Activated T-cell treated with anti-CD3 and anti-CD28 coated beads for 4 hours (primary cell): ENCODE data around the gene MRPL58.
A peak's percentile ranks its signal among the peaks of the same experiment; 100 is the strongest.
"Not testable (repeated sequence)": the region's sequence is repeated elsewhere in the genome, so short reads cannot be mapped to it uniquely, and the experiment has no call there.

Experiments used
- DNase-seq: peaks from one replicate; pipeline ENCODE4 v3.0.0-alpha.2; 2020

The MRPL58 gene

DNA sequence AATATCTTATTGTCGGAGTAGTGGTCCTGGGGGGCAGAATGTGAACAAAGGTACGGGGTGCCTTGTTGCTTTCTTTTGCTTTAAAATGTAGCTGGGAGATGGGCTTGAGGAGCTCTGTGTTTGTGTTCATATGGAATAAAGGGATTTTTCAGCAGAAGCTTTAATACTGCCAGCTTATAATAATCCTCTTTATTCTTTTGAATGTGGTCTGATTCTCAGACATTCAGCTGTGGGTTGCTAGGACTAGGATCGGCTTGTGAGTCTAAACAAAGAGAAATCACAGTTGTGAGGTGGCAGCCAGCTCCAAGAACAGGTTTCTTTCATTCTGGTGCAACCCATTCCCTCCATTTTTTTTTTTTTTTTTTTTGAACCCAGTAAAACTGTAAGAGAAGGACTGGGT lies 7.2 kb downstream of the MRPL58 start:
- no peak for DNase-seq

DNA sequence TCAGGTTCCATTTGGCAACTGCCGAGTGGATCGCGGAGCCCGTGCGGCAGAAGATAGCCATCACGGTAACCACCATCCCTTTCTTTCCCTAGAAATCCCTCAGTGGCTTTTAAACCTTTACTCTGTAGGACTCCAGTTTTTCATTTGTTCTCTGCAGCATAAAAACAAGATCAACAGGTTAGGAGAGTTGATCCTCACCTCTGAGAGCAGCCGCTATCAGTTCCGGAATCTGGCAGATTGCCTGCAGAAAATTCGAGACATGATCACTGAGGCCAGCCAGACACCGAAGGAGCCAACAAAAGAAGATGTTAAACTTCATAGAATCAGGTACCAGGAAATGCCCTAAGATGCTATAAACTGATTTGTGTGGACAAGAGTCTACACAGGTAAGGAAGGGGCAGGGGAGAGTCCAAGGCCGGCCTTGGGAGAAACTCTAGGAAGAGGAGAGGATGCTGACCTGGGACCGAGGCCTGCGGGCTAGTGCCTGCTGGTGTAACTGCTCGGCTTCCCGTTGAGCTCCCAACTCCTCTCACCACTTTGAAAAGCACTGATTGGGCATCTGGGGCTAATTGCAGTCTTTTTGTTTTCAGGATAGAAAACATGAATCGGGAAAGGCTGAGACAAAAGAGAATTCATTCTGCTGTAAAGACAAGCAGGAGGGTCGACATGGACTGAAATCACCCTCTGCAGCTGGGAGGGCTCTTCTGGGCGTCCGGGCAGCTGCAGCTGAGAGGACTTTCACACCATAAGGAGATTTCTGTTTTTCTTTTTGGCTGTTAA lies 8.1 kb downstream of the MRPL58 start:
- DNase-seq: no peak

DNA sequence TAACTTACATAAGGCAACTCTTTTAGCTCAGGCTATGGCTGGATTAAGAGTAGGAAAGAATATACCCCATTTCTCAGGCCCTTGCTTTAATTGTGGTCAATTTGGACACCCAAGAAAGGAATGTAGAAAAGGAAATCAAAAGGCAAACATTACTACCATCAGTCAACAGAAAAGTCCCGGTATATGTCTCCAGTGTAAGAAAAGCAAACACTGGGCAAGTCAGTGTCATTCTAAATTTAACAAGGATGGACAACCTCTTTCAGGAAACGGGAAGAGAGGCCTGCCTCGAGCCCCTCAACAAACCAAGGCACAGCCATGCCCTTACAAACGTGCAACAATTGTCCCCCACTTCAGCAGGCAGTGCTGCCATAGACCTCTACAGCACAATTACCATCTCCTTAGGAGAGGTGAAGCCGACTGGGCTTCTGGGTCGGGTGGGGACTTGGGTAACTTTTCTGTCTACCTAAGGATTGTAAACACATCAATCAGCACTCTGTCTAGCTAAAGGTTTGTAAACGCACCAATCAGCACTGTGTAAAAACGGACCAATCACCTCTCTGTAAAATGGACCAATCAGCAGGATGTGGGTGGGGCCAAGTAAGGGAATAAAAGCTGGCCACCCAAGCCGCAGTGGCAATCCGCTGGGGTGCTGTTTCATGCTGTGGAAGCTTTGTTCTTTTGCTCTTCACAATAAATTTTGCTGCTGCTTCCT lies 12.4 kb downstream of the MRPL58 start:
- DNase-seq: no peak

DNA sequence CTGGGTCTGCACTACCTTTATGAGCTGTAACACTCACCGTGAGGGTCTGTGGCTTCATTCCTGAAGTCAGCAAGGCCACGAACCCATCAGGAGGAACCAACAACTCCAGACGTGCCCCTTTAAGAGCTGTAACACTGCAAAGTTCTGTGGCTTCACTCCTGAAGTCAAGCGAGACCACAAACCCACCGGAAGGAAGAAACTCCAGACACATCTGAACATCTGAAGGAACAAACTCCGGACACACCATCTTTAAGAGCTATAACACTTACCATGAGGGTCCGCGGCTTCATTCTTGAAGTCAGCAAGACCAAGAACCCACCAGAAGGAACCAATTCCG lies 12.9 kb downstream of the MRPL58 start:
- not testable (repeated sequence) for DNase-seq

DNA sequence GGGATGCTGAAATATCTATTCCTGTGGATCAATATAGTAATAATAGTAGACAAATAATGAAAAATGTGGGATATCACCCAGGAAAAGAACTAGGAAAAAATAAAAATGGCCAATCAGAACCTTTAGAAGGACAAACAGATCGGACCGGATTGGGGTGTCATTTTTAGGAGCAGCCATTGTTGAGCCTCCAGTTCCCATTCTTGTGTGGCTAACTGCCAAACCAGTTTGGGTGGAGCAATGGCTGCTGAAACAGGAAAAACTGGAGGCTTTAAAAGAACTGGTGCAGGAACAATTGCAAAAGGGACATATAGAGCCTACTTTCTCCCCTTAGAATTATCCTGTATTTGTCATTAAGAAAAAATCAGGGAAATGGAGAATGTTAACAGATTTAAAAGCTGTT lies 14.2 kb downstream of the MRPL58 start:
- DNase-seq: not testable (repeated sequence)

DNA sequence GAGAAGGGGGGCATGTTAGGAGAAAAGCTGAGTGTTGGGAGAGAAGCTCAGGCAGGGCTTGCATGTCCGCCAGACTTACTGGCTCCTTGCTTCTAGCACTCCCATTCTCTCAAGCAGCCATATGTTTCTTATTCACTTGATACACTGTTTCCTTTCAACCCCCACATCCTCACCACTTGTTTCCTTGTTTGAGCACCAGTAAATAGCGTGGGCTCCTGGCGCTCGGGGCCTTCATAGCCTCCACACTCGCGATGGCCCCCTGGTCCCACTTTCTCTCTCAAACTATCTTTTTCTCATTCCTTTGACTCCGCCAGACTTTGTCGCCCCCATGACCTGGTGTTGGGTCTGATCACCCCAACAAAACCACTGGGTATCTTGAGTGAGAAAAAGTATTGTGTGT lies 17.7 kb downstream of the MRPL58 start:
- no peak for DNase-seq

DNA sequence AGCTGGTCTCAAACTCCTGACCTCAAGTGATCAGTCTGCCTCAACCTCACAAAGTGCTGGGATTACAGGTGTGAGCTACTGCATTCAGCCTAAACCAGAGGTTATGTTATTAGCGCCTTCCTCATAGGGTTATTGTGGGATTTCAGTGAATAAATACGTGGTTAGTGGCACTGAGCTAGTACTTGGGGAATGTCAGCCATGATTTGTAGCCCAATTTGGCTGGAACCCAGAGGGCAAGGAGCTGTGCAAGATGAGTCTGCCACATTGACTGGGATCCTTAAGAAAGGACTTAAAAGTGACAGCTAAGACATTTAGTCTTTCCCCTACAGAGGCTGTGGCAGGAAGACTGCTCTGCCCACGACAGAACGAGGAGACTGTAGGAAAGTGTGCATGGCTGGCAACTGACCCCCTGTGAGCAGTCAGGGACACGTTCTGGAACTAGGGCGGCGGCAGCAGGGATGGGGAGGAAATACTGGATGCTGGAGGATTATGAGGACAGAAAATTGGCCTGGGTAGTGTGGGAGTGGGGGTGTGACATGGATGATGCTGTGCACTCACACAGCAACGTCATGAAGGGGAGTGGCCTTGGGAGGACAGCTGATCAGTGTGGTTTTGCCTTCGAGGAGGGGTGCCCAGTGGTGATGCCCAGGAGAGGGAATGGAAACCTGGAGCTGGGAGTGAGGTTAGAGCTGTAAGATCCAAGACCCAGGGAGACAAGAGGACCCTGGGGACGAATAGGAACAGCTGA lies 19.7 kb downstream of the MRPL58 start:
- peak; percentile 49 for DNase-seq

DNA sequence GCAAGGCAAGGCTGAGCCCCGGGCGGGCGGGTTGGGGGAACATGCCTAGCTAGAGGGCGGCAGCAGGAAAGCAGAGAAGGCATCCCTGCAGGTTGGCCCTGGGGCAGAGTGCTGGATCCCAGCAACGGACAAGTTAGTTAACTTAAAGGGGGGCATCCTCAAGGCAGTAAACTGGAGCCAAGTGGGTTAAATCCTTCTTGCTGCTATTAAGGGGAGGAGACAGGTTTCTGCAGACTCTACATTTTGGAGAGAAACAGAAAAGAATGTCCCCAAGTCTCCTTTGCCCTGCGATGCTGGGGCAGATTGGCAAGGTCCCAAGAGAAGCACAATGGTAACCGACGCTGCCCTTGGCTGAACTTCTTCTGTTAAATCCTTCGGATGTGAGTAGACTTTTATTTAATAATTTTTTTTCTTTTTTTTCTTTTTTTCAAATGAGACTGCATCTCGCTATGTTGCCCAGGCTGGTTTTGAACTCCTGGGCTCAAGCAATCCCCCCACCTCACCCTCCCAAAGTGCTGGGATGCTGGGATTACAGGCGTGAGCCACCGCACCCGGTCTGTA lies 20.3 kb downstream of the MRPL58 start:
- DNase-seq: no peak

DNA sequence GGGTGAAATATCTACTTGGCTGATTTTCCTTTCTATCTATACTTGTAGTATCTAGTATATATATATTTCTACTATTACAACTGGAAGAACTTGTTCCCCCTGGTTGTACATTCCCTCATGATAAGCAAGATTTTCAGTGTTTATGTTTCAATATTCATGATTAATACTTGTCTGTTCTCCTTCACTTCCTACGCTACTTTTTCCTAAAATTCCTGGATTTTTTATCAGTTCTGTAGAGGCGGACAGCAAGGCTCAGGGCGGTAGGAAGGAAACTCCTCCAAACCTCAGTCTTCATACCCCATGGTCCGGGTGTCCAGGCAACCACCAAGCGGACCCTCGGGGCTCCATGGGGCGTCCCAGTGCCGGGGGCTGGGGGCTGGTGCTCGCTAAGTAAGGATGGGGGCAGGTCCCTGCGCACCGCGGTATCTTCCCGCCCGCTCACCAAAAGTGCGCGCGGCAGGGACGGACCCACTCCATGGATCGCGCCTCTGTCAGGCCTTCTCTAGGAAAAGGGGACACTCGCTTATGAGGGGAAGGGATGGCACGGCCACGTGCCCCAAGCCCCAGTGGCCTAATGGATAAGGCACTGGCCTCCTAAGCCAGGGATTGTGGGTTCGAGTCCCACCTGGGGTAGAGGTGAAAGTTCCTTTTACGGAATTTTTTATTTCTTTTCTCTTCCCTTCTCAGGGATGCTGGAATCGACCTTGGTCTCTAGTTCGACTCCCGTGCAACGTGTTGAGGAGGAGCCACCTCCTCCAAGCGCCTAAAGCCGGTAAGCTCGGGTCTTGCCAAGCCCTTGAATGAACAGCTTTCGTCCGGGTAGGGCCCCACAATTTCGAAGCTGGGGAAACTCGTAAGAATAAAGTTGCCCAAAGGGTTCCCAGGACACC lies 21.1 kb downstream of the MRPL58 start:
- DNase-seq: peak; percentile 82

DNA sequence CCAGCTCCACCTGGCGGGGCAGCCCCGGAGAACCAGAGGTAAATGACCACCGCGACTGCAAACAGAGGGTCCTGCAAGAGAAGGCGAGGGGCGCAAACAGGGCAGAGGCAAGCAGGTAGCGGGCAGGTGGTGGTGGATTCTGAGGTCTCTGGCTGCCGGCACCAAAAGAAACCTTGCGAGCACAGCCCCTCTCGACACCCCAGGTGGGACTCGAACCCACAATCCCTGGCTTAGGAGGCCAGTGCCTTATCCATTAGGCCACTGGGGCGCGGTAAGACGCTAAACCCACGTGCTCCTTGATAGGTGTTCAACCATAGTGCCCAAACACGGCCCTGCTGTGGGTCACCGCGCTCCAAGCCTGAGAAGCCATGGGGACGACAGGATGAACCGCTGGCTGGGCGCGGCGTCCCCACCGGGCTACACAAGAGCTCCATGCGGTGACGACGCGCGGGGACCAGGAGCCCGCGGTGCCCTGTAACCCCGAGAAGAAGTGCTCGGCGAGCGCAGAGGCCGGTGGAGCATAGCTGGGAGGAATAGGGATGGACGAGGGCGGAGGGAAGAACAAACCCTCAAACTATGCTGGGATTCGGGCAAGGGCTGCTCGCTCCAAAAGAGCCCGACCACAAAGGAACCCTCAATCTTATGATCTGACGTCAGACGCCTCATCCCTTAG lies 21.9 kb downstream of the MRPL58 start:
- peak; percentile 80 for DNase-seq

DNA sequence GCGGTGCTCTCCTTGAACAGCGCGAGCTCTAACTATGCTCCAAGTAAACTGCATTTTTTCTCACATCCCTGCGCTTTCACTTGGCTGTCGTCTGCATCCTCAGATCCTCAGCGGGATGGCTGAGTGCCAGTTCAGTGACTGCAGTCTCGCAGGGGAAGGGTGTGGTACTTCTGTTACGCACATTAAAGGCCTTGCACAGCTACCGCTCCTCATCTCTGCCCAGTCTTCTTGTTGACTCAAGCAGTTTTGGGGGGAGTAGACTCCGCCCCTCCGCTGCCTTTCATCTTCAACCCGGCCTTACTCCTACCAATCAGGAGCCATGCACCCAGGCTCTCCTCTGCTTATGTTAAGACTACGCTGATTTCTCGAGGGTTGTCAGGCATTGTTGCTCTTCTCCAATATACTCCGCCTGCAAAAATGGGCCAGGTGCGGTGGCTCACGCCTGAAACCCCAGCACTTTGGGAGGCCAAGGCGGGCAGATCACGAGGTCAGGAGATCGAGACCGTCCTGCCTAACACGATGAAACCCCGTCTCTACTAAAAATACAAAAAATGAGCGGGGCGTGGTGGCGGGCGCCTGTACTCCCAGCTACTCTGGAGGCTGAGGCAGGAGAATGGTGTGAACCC lies 24.3 kb downstream of the MRPL58 start:
- DNase-seq: peak; percentile 65

DNA sequence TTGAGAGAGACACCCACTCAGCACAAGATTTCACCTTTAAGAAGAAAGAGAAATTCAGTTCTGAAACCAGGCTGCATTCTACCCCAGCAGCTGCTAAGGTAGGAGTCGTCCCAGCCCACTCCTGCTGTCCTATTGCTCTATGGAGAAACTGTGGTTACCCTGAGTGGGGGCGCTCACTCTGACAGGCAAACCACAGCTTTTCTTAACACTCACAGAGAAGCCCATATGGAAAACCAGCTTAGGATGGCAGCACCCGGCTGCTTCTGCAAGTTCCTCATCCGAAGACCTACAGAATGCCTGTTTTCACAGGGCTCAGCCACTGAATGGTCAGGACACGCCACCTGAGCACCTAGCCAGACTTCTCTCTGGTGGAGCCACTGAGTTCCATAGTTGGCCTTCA lies 26.8 kb downstream of the MRPL58 start:
- no peak for DNase-seq

DNA sequence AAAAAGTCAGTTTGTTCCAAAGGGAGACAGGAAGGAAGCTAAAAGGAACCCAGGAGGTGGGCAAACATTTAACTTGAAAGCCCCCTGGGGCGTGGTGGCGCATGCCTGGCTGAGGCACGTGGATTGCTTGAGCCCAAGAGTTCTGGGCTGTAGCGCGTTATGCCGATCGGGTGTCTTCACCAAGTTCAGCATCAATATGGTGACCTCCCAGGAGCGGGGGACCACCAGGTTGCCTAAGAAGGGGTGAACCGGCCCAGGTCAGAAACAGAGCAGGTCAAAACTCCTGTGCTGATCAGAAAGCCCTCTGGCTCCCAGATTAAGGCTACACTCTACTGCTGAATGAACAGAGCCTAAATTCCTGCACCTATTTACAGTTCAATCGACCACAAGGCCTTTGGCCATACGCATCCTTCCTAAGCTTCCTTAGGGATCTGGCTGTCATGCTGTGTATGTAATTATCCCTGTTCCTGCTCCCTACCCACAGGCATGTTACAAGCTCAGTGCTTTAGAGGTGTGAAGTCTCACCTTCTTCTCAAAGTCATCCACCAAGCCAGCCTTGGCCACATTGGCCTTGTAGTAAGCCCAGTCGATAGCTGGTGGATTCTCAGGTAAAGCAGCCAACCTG lies 29.3 kb downstream of the MRPL58 start:
- no peak for DNase-seq

DNA sequence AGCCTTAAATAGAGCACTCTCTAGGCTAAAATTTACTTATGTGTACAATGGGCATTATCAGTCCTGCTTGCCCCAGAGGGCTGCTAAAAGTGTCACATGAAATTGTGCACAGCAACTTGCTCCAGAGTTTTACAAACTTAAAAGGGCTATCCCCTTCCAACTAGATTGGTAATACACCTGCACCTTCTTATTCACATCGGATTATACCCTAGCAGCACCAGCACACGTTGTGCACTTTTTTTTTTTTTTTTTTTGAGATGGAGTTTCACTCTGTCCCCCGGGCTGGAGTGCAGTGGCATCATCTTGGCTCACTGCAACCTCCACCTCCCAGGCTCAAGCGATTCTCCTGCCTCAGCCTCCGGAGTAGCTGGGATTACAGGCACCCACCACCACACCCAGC lies 31.3 kb downstream of the MRPL58 start:
- DNase-seq: not testable (repeated sequence)

DNA sequence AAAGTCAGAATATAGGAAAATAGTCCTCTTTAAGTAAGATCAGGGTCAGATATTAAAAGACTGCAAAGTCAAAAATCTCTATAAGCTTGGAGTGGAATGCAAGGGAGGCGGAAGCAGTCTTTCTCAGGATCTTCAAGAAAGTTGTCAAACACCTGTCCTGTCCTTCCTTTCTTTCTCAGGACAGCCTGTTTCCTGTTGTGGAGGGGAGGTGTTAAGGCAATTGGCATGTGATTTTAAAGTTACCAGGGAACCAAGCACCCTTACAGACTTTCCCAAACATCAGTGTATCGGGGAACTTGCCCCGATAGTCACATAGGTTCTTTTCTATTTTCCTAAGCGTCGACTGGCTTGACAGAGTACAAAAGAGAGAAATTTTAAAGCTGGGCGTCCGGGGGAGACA lies 32.2 kb downstream of the MRPL58 start:
- no peak for DNase-seq

DNA sequence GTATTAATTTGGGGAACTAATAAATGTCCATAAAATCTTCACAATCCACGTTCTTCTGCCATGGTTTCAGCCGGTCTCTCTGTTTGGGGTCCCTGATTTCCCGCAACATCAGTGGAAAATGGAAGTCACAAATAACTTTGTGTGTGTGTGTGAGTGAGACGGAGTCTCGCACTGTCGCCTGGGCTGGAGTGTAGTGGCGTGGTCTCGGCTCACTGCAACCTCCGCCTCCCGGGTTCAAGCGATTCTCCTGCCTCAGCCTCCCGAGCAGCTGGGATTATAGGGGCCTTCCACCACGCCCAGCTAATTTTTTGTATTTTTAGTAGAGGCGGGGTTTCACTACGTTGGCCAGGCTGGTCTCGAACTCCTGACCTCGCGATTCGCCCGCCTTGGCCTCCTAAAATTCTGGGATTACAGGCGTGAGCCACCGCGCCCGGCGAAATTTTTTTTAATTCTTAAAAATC lies 33.5 kb downstream of the MRPL58 start:
- not testable (repeated sequence) for DNase-seq

DNA sequence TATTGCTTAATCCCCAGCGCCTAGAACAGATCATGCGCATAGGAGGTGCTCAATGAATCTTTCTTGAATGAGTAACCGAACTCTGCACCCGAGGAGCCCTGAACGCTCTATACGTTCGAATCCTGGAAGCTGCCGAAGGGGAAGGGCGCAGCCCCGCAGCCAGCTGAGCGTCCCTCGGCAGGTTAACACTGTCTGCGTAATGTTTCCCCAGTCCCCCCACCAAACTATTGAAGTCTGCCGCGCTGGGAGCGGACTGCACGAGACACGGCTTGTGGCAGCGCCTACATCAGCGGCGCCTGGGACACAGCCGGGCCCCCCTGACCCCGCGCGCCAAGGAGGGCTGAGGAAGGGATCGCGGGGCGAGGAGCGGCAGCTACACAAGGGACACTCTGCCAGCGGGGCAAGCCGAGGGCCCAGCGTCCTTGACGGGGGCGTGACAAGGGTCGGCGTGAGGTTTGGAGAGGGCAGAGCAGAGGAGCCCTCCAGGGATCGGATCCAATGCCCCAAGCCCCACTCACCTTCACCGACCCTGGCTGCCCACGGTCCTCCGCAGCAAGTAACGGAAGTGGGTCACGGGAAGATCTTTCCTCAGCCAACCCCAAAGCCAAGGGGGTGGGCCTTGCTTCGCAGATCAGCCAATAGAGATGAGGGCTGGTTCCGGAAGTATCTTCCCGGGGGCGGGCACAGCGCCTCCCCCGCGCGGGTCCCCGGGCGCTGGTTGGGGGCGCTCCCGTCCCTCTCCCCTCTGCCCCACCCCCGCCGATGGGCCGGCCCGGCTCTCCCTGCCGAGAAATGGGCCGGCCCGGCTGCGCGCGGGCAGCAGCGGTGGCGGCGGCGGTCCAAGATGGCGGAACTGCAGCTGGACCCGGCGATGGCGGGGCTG lies 34.2 kb downstream of the MRPL58 start, which contains the start of the genes ATP5PD and KCTD2:
ATP5PD (minus strand) TSS at position 563 of the 883 bp plus-strand sequence. CDS start 4,319 bp downstream, outside the sequence.
KCTD2 (plus strand) TSS at position 819 of the 883 bp plus-strand sequence; CDS start at position 845, 26 bp downstream.
- DNase-seq: peak; percentile 94

DNA sequence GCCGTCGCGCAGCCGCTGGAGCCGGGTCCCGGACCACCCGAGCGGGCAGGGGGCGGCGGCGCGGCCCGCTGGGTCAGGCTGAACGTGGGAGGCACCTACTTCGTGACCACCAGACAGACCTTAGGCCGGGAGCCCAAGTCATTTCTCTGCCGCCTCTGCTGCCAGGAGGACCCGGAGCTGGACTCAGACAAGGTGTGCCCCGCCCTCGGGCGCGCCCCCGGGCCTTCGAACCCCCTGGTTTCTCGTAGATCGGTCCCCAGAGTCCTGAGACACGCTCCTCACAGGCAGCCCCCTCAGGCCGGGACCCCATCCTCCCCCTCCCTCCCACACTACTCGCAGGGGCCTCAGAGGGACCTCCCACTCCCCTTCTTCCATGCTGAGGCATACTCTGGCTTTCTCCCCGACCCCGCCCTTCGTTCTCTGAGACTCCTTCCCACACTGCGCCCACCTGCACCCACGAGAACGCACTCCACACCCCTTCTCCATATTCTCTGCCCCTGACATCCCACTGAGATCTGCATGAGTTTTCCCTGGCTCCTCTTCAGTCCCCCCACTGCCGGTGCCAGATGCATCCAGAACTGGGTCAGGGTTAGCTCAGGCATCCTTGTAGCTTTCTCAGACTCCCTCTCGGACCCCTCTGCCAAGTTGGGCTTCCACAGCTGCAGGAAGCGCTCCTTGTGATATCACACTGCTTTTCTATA lies 35.1 kb downstream of the MRPL58 start:
- DNase-seq: peak; percentile 17
